ENCODE measurements around the gene SNAPC5. TPM values are rescaled to one million over a fixed set of nuclear protein-coding genes. Genes with fewer than 3 reads are reported as not detected.

The SNAPC5 gene
- total and polyA plus RNA-seq, 2 of the 8 experiments (the other 6 are each of a cell fraction or from before 2014, with no cell fraction given) = 18.7 to 23.1 TPM

DNA sequence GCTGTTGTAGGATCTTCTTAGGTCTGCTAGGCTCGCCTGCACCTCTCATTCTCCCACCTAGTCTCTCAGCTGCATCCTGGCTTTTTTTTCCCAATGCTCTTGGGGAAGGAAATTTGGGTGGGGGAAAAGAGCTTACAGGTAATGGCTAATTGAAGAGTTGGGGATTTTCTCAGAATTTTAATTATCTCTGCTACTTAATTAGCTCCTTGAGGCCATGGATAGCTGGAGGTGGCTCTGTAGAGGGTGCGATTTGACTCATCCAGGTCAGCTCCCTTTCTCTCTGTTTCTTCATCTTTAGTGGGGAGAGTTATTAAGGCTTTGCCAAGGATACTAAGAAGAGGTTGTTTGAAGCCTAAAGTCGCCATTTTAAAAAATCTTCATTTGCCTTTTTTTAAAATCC is 22.6 kb downstream of the SNAPC5 start:
- no peaks in the 10 kb centered on the region for H3K23me2 ChIP-seq (ENCODE audit: low read depth, low read length)
- no peak overlapping the region for H2AFZ ChIP-seq (ENCODE audit: low read length)
- H2AK5ac ChIP-seq (ENCODE audit: low read depth, low read length) = no peak overlapping the region; the same call in 1 of the 2 replicates
- H2BK120ac ChIP-seq (replicated peaks; ENCODE audit: low read depth, low read length) = no peak overlapping the region
- H3K4me3 ChIP-seq (ENCODE audit: extremely low read depth in 1 of 4, insufficient read depth in 2 of 4, low read depth in 3 of 4, low read length in 4 of 4) = peak overlapping the region in 1 of 4 experiments; percentile 18; a peak in 2 of 8 replicates
- peak overlapping the region; percentile 25 for H4K5ac ChIP-seq (ENCODE audit: insufficient read length, low read depth, low read length)
- H4K20me1 ChIP-seq (replicated peaks in 1 of 2; ENCODE audit: control insufficient read depth in 1 of 2, insufficient read depth in 2 of 2, low read length in 2 of 2) = peaks cover 0 to 3% of the 10 kb centered on the region in 2 experiments
- no peak for FAIRE-seq
- CTCF ChIA-PET (ENCODE audit: partially characterized antibody) = interaction anchor here (0.6 to 5.4 kb wide), 8 partner anchors 11 to 362 kb away, joined by 3 to 40 read pairs (median 4); partner anchors contain the start of genes MAP2K1 and SNAPC5
- no peaks in the 10 kb centered on the region for H3K9me3 ChIP-seq (ENCODE audit: insufficient read depth in 2 of 2, low read depth in 1 of 2, low read length in 1 of 2)
- H2BK20ac ChIP-seq (ENCODE audit: low read length) = 0 out of 2 replicates have a peak overlapping the region, but pooled peaks have one; percentile 53
- peak overlapping the region in 1 of 2 experiments; percentile 78; a peak in 2 of 4 replicates for H3K4me2 ChIP-seq (ENCODE audit: insufficient read depth in 1 of 2, low read depth in 2 of 2, low read length in 2 of 2)
- H2BK5ac ChIP-seq (ENCODE audit: low read depth, low read length) = no peak overlapping the region
- no peaks in the 10 kb centered on the region for H3K27me3 ChIP-seq (replicated peaks in 1 of 4; ENCODE audit: control insufficient read depth in 3 of 4, extremely low read depth in 1 of 4, insufficient read depth in 3 of 4, low read length in 3 of 4)
- no peak overlapping the region for H4K8ac ChIP-seq (ENCODE audit: extremely low read depth, insufficient read depth, low read length)
- H2BK15ac ChIP-seq (ENCODE audit: low read length) = no peak overlapping the region
- no peak overlapping the region for H3K18ac ChIP-seq (ENCODE audit: extremely low read depth, low read length)
- 75% methylated on average over 3 of the region's 3 CpGs; no CpG with 5 or more reads in 1 of the 2 experiments for WGBS, 2 experiments (ENCODE audit: extremely low coverage in 1 of 2, insufficient coverage in 1 of 2, insufficient read length in 1 of 2, insufficient replicate concordance in 2 of 2, low coverage in 1 of 2, low lambda C conversion rate in 2 of 2, missing lambda C conversion rate in 1 of 2)
- H3K79me2 ChIP-seq (ENCODE audit: control insufficient read depth in 1 of 2, insufficient read depth in 2 of 2, low read length in 2 of 2) = peaks cover 0 to 24% of the 10 kb centered on the region in 2 experiments; a peak in 1 of 4 replicates
- peaks cover 3% of the 10 kb centered on the region; the same call in 1 of the 2 replicates for H3K79me1 ChIP-seq (ENCODE audit: low read depth, low read length)
- no peak for DNase-seq (ENCODE audit: low read depth in 1 of 2, low spot score in 2 of 2)
- H3K9ac ChIP-seq (replicated peaks in 1 of 4; ENCODE audit: extremely low read depth in 1 of 4, low read depth in 3 of 4, low read length in 3 of 4) = no peak overlapping the region
- H3K36me3 ChIP-seq (ENCODE audit: control insufficient read depth in 2 of 4, insufficient read depth in 4 of 4, low read length in 3 of 4) = no peaks in the 10 kb centered on the region
- no peak overlapping the region for H3K27ac ChIP-seq (ENCODE audit: low read depth, low read length)
- peaks cover 23 to 58% (median 44%) of the 10 kb centered on the region in 4 experiments for H3K4me1 ChIP-seq (replicated peaks in 1 of 4; ENCODE audit: control insufficient read depth in 3 of 4, insufficient read depth in 4 of 4, low read length in 3 of 4)
- no peak overlapping the region for H2BK12ac ChIP-seq (ENCODE audit: low read depth, low read length)
- H3K23ac ChIP-seq (ENCODE audit: insufficient read length) = no peak overlapping the region
- no peak overlapping the region for H3K56ac ChIP-seq (replicated peaks; ENCODE audit: insufficient read length, low read depth, low read length)
- H3K4ac ChIP-seq (replicated peaks; ENCODE audit: insufficient read length, low read depth, low read length) = no peak overlapping the region
- POLR2A ChIA-PET (ENCODE audit: partially characterized antibody) = interaction anchor here (1.5 to 3.1 kb wide), 7 partner anchors 10 to 29 kb away, joined by 3 to 24 read pairs (median 9); partner anchors contain the start of genes RPL4, SNAPC5 and ZWILCH
- no peak overlapping the region for H3K14ac ChIP-seq (ENCODE audit: insufficient read length)
- no peak overlapping the region for H4K91ac ChIP-seq (replicated peaks; ENCODE audit: insufficient read length, low read length)
- TF ChIP-seq EP300 (IDR thresholded peaks at IDR 0.05; ENCODE audit: borderline replicate concordance in 1 of 2, low read depth in 2 of 2, low read length in 2 of 2) (no peak), EGR1 (IDR thresholded peaks at IDR 0.05; ENCODE audit: borderline replicate concordance, low read depth, low read length) (no peak), GTF2F1 (IDR thresholded peaks at IDR 0.05; ENCODE audit: borderline replicate concordance, low read depth, low read length) (no peak), SIX5 (IDR thresholded peaks at IDR 0.05; ENCODE audit: low read depth, low read length) (no peak), HDAC2 (IDR thresholded peaks at IDR 0.05; ENCODE audit: borderline replicate concordance in 1 of 2, low read depth in 2 of 2, low read length in 2 of 2) (no peak), TBP (IDR thresholded peaks at IDR 0.05; ENCODE audit: low read depth, low read length) (no peak), ASH2L (IDR thresholded peaks at IDR 0.05; ENCODE audit: low read length) (no peak), TAF7 (optimal IDR thresholded peaks at IDR 0.05; ENCODE audit: borderline replicate concordance, low read depth, low read length) (no peak), RXRA (IDR thresholded peaks at IDR 0.05; ENCODE audit: insufficient read depth, low read depth, low read length) (no peak), KDM5A (IDR thresholded peaks at IDR 0.05; ENCODE audit: low read length) (no peak), YY1 (IDR thresholded peaks at IDR 0.05; ENCODE audit: low read depth, low read length) (no peak), BCL11A (IDR thresholded peaks at IDR 0.05; ENCODE audit: low read depth in 2 of 2, low read length in 2 of 2) (no peak), GABPA (IDR thresholded peaks at IDR 0.05; ENCODE audit: borderline replicate concordance, insufficient read depth, low read length) (no peak)
